BE2C (cell line): ENCODE results near the gene BOK.

Experiments used
- DNase-seq: peaks from one replicate; pipeline ENCODE4 v3.0.0-alpha.2; 2020
- H3K27me3 ChIP-seq: fragments of 250-450 bp; sonication (Bioruptor Pico); 2 replicates; pipeline ENCODE4 v1.5.1; 2020; ENCODE audit warnings: mild to moderate bottlenecking
- H3K36me3 ChIP-seq: fragments of 250-450 bp; sonication (Bioruptor Pico); 2 replicates; pipeline ENCODE4 v1.5.1; 2020; ENCODE audit warnings: mild to moderate bottlenecking
- H3K4me1 ChIP-seq: fragments of 250-450 bp; sonication (Bioruptor Pico); 2 replicates; pipeline ENCODE4 v1.5.1; 2020
- H3K4me3 ChIP-seq: 2 replicates; pipeline ENCODE4 v1.5.1; 2011; ENCODE audit warnings: low read depth, low read length
- H3K9me3 ChIP-seq: fragments of 250-450 bp; sonication (Bioruptor Pico); 2 replicates; pipeline ENCODE4 v1.5.1; 2020
- TF ChIP-seq, protein P1 (sequence below): IDR thresholded peaks from 2 replicates; pipeline ENCODE4 v1.5.1; 2012; ENCODE audit warnings: mild to moderate bottlenecking, low read depth, low read length

Gene BOK

DNA sequence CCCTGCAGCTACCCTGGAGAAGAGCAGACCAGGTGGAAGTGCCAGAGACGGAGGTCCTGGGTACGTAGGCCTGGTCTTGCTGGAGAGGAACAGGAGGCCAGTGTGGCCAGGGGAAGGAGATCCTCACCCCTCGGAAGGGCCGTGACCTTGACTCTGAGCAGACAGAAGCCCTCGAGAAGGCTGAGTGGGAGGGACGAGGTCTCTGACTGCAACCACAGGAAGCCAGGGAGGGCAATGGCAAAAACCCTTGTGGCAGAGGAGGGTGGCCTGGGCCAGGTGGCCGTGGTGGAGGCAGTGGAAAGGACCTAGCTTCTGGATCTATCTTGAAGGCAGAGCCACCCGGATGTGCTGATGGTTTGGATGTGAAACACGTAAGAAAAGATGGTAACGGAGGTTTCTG lies 50.3 kb downstream of the BOK start:
- no peaks in the 10 kb centered on the region for H3K9me3 ChIP-seq
- no peak for DNase-seq
- TF ChIP-seq, protein P1, sequence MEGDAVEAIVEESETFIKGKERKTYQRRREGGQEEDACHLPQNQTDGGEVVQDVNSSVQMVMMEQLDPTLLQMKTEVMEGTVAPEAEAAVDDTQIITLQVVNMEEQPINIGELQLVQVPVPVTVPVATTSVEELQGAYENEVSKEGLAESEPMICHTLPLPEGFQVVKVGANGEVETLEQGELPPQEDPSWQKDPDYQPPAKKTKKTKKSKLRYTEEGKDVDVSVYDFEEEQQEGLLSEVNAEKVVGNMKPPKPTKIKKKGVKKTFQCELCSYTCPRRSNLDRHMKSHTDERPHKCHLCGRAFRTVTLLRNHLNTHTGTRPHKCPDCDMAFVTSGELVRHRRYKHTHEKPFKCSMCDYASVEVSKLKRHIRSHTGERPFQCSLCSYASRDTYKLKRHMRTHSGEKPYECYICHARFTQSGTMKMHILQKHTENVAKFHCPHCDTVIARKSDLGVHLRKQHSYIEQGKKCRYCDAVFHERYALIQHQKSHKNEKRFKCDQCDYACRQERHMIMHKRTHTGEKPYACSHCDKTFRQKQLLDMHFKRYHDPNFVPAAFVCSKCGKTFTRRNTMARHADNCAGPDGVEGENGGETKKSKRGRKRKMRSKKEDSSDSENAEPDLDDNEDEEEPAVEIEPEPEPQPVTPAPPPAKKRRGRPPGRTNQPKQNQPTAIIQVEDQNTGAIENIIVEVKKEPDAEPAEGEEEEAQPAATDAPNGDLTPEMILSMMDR, result no peak
- no peaks in the 10 kb centered on the region for H3K27me3 ChIP-seq
- peaks cover 5% of the 10 kb centered on the region for H3K4me1 ChIP-seq
- peaks cover 37% of the 10 kb centered on the region for H3K36me3 ChIP-seq
- H3K4me3 ChIP-seq, result no peak overlapping the region

DNA sequence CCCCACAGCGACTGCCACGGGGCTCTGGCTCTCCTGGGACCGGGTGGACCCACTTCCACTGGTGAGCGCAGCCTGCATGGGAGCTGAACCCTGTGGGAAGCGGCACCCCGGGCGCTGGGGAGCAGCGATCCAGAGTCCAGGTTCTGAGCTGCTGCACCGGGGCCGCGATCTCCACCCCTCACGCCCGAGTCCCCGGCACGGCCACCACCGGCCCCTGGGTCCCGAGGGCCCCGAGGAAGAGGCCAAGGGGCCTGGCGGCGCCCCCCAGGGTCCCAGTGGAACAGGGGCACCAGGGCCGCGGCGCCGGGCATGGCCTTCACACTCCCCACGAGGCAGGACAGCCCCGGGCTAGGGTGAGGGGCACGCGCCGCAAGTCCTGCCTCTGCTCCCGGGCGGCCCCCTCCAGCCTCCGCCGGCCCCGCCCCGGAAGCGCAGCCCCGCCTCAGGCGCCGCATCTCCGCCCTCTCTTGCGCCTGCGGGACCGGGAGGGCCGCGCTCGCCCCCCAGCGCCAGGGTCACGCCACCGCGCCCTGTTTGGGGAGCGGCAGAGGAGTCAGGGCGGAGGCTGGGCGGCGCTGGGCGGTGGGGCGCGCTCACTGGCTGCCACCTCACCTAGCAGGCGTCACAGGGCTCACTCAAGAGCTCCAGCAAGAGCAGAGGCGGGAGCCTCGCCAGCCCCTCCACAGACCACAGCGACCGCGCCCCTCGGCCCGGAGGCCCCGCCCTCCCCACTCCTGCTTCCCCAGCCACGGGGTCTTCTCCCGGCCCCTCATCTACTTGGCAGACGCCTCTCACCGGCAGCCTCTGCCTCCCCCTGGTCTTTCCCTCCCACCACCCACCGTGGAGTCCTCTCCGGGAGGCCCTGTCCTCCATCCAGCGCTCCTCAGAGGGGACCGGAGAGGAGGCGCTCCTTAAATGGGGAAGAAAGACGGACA lies 51.6 kb downstream of the BOK start:
- TF ChIP-seq, protein P1, result peak; percentile 51
- Histone ChIP-seq H3K4me3 (peak overlapping the region; percentile 58), H3K36me3 (peaks cover 26% of the 10 kb centered on the region), H3K9me3 (no peaks in the 10 kb centered on the region), H3K27me3 (no peaks in the 10 kb centered on the region), H3K4me1 (peaks cover 5% of the 10 kb centered on the region)
- DNase-seq, result peak; percentile 93

DNA sequence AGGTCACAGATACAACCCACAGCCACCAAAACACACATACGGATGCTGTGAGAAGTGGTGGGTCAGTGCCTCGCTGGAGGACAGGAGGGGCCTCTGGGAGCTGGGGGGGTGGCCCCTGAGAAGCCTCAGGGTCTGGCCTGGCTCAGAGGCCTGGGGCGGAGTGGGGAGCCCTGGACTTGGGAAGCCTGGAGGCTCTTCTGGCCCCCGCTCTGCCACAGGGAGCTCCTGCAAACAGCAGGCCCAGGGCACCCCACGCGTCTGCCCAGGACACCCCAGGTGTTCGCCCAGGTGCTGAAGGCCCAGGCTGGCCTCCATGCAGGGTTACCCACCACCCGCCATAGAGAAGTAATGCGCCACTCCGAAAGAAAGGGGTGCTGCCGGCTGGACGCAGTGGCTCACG lies 52.5 kb downstream of the BOK start:
- no peaks in the 10 kb centered on the region for H3K27me3 ChIP-seq
- no peak for DNase-seq
- no peaks in the 10 kb centered on the region for H3K9me3 ChIP-seq
- peaks cover 19% of the 10 kb centered on the region for H3K36me3 ChIP-seq
- TF ChIP-seq, protein P1, result no peak
- H3K4me3 ChIP-seq, result no peak overlapping the region
- peaks cover 6% of the 10 kb centered on the region for H3K4me1 ChIP-seq

DNA sequence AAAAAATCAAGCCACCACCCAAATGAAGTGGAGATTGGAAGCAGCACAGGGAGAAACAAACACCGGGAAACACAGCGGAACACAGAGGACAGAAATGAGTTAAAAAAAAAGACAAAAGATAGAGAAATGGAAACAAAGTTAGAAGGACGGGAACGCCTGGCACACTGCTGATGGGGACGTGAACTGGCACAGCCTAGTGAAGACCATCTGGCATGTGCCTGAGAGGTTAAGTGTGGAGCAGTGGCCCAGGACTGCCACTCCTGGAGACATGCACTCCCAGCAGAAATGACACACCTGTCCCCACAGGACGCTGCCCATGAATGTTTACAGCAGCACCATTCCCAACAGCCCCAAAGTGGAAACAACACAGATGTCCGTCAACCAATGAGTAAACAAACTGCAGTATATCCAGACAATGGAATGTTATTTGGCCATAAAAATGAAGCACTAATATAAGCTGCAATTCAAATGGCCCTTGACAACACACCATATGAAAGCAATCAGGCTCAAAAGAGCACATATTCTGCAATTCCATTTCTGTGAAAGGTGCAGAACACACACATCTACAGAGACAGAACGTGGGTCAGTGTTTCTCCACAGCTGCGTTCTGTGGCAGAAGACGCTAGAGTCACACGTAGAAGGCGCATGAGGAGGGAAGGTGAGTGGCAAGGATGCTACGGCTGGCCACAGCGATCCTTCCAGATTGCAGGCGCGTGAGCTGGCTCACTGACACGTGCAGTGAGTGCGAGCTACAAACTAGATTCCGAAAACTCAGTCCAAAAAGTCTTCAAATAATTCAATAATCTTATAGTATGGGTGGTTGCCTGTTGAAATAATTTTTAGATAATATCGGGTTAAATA lies 53.8 kb downstream of the BOK start:
- Histone ChIP-seq H3K36me3 (peaks cover 13% of the 10 kb centered on the region), H3K27me3 (no peaks in the 10 kb centered on the region), H3K4me1 (peaks cover 12% of the 10 kb centered on the region), H3K4me3 (no peak overlapping the region), H3K9me3 (no peaks in the 10 kb centered on the region)
- no peak for DNase-seq
- TF ChIP-seq, protein P1, result no peak

DNA sequence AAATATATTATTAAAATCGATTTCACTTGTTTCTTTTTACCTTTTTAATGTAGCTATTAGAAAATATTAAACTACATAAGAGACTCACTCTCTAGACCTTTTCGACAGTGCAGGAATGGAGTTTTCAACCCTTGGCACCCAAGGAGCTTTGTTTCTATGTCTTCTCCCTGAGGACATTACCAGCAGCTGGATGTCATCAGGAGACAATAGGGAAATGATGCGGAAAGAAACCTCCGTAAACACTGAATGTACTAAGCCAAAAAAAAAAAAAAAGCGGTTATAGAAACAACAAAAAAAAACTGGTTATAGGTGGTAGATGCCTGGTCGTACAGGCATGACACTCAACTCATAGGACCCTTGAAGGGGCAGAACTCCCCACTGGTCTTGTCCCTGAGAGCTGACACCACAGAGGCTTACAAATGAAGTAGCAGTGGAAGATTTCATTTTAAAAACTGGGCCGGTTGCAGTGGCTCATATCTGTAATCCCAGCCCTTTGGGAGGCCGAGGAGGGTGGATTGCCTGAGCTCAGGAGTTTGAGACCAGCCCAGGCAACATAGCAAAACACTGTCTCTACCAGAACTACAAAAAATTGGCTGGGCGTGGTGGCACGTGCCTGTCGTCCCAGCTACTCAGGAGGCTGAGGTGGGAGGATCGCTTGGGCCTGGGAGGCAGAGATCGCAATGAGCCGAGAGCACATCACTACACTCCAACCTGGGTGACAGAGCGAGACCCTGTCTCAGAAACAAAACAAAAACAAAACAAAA lies 54.7 kb downstream of the BOK start:
- no peaks in the 10 kb centered on the region for H3K9me3 ChIP-seq
- TF ChIP-seq, protein P1, result no peak
- no peaks in the 10 kb centered on the region for H3K27me3 ChIP-seq
- peaks cover 14% of the 10 kb centered on the region for H3K36me3 ChIP-seq
- H3K4me1 ChIP-seq, result peaks cover 20% of the 10 kb centered on the region
- no peak overlapping the region for H3K4me3 ChIP-seq
- DNase-seq, result no peak
